GM12878 (cell line): ENCODE data around the gene HUWE1.

Source experiments
- TBL1XR1 ChIP-seq: IDR thresholded peaks from 2 replicates; pipeline ENCODE4 v1.6.1; 2012; ENCODE audit warnings: low read depth, low read length, improper control_type of control experiment
- TF ChIP-seq, protein P1 (sequence below): IDR thresholded peaks from 2 replicates; pipeline ENCODE4 v1.6.1; 2012; ENCODE audit warnings: mild to moderate bottlenecking, low read depth, low read length
- TF ChIP-seq, protein P2 (sequence below), 3 experiments: IDR thresholded peaks in 2 of 3; conservative IDR thresholded peaks in 1 of 3; 2 replicates each; pipeline ENCODE4 v1.5.1; 2011; ENCODE audit warnings: low read depth in 3 of 3, low read length in 3 of 3, mild to moderate bottlenecking in 3 of 3, control low read depth in 2 of 3, moderate library complexity in 2 of 3, inconsistent platforms in 1 of 3, mixed read lengths in 1 of 3; ENCODE audit not compliant: control insufficient read depth in 2 of 3, insufficient read depth in 1 of 3; ENCODE audit errors: extremely low read depth in 1 of 3

DNA sequence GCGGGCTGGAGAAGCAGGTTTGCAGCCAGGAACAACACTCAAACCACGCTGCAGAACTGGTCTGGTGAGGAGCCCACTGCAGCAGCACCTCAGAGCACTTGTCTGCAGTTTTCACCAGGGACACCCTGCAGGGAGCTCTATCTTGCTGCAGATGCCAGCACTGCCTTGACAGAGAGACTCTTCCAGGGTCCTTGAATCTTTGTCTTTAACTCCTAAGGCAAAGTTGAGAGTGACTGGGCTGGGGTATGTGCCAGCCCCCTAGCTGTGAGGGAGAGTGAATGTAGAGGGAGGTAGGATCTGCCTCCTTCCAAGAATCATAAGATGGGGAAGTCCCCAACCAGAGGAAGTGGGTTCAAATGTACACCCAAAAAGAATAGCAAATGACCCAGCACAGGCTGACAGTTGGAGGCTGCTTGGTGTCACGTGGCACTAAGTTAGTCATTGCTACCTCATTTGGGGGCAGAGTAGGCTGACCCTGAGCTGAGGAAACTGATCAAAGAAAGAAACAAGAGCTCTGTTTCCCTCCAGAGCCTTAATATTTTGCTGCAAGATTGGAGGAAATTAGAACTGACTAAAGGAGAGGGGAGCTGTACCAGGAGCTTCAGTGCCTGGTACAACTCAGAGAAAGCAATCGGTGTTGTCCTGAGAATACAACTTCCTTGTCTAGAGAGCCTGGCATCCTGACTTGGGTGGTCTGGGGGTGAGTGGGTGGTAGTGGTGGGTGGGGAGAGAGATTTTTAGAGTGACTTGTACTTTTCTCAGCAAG lies 28.2 kb upstream of the HUWE1 start:
- TF ChIP-seq, protein P1, sequence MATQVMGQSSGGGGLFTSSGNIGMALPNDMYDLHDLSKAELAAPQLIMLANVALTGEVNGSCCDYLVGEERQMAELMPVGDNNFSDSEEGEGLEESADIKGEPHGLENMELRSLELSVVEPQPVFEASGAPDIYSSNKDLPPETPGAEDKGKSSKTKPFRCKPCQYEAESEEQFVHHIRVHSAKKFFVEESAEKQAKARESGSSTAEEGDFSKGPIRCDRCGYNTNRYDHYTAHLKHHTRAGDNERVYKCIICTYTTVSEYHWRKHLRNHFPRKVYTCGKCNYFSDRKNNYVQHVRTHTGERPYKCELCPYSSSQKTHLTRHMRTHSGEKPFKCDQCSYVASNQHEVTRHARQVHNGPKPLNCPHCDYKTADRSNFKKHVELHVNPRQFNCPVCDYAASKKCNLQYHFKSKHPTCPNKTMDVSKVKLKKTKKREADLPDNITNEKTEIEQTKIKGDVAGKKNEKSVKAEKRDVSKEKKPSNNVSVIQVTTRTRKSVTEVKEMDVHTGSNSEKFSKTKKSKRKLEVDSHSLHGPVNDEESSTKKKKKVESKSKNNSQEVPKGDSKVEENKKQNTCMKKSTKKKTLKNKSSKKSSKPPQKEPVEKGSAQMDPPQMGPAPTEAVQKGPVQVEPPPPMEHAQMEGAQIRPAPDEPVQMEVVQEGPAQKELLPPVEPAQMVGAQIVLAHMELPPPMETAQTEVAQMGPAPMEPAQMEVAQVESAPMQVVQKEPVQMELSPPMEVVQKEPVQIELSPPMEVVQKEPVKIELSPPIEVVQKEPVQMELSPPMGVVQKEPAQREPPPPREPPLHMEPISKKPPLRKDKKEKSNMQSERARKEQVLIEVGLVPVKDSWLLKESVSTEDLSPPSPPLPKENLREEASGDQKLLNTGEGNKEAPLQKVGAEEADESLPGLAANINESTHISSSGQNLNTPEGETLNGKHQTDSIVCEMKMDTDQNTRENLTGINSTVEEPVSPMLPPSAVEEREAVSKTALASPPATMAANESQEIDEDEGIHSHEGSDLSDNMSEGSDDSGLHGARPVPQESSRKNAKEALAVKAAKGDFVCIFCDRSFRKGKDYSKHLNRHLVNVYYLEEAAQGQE = no peak
- TF ChIP-seq, protein P2, sequence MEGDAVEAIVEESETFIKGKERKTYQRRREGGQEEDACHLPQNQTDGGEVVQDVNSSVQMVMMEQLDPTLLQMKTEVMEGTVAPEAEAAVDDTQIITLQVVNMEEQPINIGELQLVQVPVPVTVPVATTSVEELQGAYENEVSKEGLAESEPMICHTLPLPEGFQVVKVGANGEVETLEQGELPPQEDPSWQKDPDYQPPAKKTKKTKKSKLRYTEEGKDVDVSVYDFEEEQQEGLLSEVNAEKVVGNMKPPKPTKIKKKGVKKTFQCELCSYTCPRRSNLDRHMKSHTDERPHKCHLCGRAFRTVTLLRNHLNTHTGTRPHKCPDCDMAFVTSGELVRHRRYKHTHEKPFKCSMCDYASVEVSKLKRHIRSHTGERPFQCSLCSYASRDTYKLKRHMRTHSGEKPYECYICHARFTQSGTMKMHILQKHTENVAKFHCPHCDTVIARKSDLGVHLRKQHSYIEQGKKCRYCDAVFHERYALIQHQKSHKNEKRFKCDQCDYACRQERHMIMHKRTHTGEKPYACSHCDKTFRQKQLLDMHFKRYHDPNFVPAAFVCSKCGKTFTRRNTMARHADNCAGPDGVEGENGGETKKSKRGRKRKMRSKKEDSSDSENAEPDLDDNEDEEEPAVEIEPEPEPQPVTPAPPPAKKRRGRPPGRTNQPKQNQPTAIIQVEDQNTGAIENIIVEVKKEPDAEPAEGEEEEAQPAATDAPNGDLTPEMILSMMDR (IDR thresholded peaks at IDR 0.05 in 2 of 3, conservative IDR thresholded peaks at IDR 0.05 in 1 of 3; ENCODE audit: control insufficient read depth in 2 of 3, extremely low read depth in 1 of 3, insufficient read depth in 1 of 3, low read depth in 3 of 3, low read length in 3 of 3) = peak; percentile 10 to 17 (median 16); a peak in 2 of 6 replicates
- TF ChIP-seq TBL1XR1 = no peak
